Brain microvascular endothelial cell (primary cell): Measurements from ENCODE around the gene TSPAN14.
"Not testable (repeated sequence)": the region's sequence is repeated elsewhere in the genome, so short reads cannot be mapped to it uniquely, and the experiment has no call there.

Experiments
- DNase-seq: peaks from one replicate; pipeline ENCODE4 v3.0.0-alpha.2; 2020
- H3K27ac ChIP-seq: fragments of 250-450 bp; sonication (Bioruptor Pico); 2 replicates; pipeline ENCODE4 v1.5.1; 2020; ENCODE audit warnings: mild to moderate bottlenecking, moderate library complexity
- H3K27me3 ChIP-seq: fragments of 250-450 bp; sonication (Bioruptor Pico); replicated peaks from 2 replicates; pipeline ENCODE4 v1.5.1; 2020; ENCODE audit warnings: mild to moderate bottlenecking
- H3K36me3 ChIP-seq: fragments of 250-450 bp; sonication (Bioruptor Pico); replicated peaks from 2 replicates; pipeline ENCODE4 v1.5.1; 2020; ENCODE audit warnings: mild to moderate bottlenecking
- H3K4me3 ChIP-seq: 2 replicates; pipeline ENCODE4 v1.5.1; 2011; ENCODE audit warnings: low read depth, mild to moderate bottlenecking, control low read depth, low read length, moderate library complexity
- in situ Hi-C: cut with HindIII; loops from 2 replicates; pipeline ENCODE4 v1.10.0; 2017; ENCODE audit warnings: low sequenced_read_pairs, low pct_ligation_motif_present
- TF ChIP-seq, protein P1 (sequence below): IDR thresholded peaks from 2 replicates; pipeline ENCODE4 v1.5.1; 2011; ENCODE audit warnings: low read depth, mild to moderate bottlenecking, moderate library complexity, low read length, control low read depth, inconsistent platforms; ENCODE audit errors: missing control alignments

TSPAN14 gene

DNA sequence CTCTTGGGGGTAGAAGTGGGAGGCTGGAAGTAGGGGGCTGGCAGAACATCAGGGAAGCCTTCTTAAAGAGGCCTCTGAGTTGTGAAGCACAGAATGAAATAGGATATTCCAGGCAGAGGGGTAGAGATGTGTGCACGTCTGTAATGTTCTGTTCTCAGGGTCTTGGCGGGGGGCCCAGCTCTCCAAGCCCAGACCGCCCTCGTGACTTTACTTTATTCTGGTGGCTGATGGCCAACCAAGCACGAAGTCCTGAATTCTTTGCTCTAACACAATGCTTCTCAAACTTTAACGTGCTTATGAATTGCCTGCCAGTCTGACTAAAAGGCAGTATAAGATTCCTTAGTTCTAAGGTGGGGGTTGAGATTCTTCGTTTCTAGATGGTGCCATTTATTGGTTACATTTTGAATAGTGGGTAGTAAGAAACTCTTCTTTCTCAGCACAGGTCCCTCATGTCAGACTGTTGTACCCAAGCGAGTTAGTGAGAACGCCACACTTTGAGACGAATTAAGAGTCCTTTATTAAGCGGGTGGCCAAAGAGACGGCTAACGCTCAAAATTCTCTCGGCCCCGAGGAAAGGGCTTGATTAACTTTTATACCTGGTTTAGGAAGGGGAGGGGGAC is 37.5 kb upstream of the TSPAN14 start:
- TF ChIP-seq, protein P1, sequence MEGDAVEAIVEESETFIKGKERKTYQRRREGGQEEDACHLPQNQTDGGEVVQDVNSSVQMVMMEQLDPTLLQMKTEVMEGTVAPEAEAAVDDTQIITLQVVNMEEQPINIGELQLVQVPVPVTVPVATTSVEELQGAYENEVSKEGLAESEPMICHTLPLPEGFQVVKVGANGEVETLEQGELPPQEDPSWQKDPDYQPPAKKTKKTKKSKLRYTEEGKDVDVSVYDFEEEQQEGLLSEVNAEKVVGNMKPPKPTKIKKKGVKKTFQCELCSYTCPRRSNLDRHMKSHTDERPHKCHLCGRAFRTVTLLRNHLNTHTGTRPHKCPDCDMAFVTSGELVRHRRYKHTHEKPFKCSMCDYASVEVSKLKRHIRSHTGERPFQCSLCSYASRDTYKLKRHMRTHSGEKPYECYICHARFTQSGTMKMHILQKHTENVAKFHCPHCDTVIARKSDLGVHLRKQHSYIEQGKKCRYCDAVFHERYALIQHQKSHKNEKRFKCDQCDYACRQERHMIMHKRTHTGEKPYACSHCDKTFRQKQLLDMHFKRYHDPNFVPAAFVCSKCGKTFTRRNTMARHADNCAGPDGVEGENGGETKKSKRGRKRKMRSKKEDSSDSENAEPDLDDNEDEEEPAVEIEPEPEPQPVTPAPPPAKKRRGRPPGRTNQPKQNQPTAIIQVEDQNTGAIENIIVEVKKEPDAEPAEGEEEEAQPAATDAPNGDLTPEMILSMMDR = no peak
- H3K27ac ChIP-seq = no peak overlapping the region
- DNase-seq = peak; percentile 20
- H3K36me3 ChIP-seq = no peaks in the 10 kb centered on the region
- no peaks in the 10 kb centered on the region for H3K27me3 ChIP-seq
- in situ Hi-C loops = no loop called here
- H3K4me3 ChIP-seq = no peak overlapping the region

DNA sequence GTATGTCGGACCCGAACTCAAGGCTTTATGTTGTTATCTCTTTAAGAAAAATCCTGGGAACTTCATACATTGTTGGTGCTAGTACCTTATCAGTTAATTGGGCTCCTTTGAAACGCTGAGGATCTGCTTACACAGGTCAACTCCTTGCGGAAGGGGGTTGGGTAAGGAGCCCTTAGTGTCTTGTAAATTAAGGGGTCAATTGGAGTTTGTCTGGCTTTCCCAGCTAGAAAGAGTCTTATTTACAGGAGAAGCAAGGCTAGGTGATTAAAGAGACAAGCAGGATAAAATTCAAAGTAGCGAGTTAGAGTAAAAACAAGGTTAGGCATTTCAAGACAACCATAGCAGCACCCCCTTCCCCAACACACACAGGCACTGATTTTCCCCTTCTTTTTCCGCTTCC is 36.9 kb upstream of the TSPAN14 start:
- H3K4me3 ChIP-seq, DNase-seq, H3K36me3 ChIP-seq, in situ Hi-C loops, H3K27ac ChIP-seq, H3K27me3 ChIP-seq: not testable (repeated sequence)

DNA sequence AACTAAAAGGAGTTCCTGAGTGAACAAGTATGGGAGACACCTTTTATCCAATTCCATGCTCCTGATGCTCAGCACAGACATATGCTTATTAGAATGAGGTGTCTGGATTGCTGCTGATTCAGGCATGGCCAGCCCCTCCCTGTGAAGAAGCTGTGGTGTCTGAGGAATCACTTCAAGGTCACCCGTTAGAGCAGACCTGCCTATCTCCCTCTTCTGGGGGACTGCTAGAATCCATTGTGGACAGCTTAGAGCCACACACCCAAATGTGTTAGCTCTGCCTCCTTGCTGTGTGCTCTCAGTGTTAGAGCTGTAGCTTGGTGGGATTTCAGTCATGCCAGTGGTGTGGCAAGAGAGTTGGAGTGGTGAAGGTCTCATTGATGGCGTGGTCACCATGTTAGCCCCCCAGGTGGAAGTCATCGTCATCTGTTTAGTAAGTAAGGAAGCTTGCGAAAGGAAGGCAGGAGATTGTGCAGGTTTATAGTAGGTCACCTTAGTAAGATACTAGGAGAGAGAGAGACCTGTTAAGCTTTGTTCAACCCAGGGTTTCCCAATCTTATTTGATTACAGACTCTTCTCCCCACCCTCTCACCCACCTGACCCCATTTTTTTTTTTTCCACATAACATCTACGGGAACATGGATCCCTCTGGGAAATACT is 32.9 kb upstream of the TSPAN14 start:
- no peak overlapping the region for H3K27ac ChIP-seq

DNA sequence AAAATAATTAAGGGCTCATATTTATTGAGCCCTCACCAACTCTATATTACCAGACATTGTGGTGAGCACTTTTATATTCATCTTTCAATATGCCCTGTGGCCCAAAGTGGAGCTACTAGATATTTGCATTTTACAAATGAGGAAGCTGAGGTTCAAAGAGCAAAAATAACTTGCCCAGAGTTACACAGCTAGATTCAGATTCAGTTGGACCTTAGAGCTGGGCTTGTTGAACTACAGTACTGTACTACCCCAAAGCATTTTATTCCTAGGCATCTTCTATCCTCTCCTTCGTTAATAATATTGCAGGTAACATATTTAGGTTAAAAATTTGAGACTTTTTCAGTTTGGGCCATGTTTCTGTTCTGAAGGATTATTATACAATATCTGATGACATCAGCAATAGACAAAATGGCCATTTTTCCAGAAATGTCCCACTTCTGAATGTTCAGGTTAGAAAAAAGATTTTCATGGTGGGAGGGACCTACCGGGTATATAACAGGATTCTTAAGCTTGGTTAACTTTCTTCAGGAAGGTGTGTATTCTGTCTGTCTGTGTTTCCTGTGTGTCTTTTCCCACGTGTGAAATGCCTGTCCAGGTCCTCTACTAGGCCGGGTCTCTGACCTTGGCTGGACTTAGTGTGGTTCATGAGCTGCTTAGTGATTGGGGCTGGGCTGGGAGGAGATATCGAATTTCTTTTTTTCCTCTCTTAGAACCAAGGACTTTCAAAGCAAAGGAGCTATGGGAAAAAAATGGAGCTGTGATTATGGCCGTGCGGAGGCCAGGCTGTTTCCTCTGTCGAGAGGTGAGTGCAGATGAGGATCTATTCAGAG is 32.2 kb upstream of the TSPAN14 start:
- no peaks in the 10 kb centered on the region for H3K36me3 ChIP-seq
- in situ Hi-C loops = no loop called here
- H3K27me3 ChIP-seq = no peaks in the 10 kb centered on the region
- H3K27ac ChIP-seq = no peak overlapping the region
- DNase-seq = no peak
- TF ChIP-seq, protein P1 = no peak
- H3K4me3 ChIP-seq = no peak overlapping the region

More for the DNA sequence above, 32.9 kb upstream of the TSPAN14 start:
- Histone ChIP-seq H3K27me3 (no peaks in the 10 kb centered on the region), H3K4me3 (no peak overlapping the region), H3K36me3 (no peaks in the 10 kb centered on the region)
- TF ChIP-seq, protein P1 = no peak
- in situ Hi-C loops = no loop called here
- no peak for DNase-seq

DNA sequence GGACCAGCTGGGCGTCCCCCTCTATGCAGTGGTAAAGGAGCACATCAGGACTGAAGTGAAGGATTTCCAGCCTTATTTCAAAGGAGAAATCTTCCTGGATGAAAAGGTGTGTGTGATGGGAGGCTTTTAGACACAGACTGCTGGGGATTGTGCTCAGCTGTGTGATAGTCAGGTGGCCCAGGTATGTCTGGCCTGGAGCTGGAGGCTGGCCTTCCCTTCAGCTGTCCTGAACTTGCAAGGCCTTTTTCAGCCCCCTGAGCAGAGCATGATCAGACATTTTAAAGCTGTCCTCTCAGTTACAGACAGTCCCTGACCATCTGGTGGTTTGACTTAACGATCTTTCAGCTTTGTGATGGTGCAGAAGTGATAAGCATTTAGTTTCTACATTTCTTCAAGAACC is 28.2 kb upstream of the TSPAN14 start:
- no peak for DNase-seq
- in situ Hi-C loops = no loop called here
- TF ChIP-seq, protein P1 = no peak
- Histone ChIP-seq H3K4me3 (no peak overlapping the region), H3K27ac (no peak overlapping the region), H3K36me3 (no peaks in the 10 kb centered on the region), H3K27me3 (no peaks in the 10 kb centered on the region)

DNA sequence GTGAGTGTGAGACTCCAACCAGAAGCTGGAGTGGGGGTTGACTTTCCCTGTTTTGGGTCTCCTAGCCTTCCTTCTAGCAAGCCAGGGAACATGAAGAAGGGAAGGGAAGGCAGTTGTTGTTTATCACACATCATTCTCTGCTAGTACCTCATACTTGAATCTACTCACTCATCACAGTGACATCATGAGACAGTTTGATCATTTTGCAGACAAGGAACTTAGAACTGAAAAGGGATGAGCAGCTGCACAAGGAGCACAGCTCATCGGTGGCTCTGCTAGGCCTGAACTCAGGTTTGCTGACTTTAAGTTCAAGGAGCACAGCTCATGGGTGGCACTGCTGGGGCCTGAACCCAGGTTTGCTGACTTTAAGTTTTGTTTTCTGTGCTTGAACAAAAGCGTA is 26.6 kb upstream of the TSPAN14 start:
- no peak overlapping the region for H3K4me3 ChIP-seq
- H3K27me3 ChIP-seq = no peaks in the 10 kb centered on the region
- TF ChIP-seq, protein P1 = no peak
- in situ Hi-C loops = no loop called here
- no peak overlapping the region for H3K27ac ChIP-seq
- no peaks in the 10 kb centered on the region for H3K36me3 ChIP-seq
- DNase-seq = no peak
